Testis (tissue), 2 donors: Measurements from ENCODE around the gene PRAF2.

Experiments
- POLR2A ChIP-seq: fragments of 450-650 bp; IDR thresholded peaks from one replicate; pipeline ENCODE4 v1.6.1; 2017; ENCODE audit warnings: antibody characterized with exemption, mild to moderate bottlenecking, moderate library complexity
- TF ChIP-seq, protein P1 (sequence below), 3 experiments: fragments of 450-650 bp in 2 of 3; fragments of 200-600 bp in 1 of 3; sonication (generic) in 1 of 3; IDR thresholded peaks; one replicate each; pipeline ENCODE4 v1.5.1; 2016 to 2019; ENCODE audit warnings: antibody characterized with exemption in 3 of 3, mild to moderate bottlenecking in 2 of 3, moderate library complexity in 1 of 3

DNA sequence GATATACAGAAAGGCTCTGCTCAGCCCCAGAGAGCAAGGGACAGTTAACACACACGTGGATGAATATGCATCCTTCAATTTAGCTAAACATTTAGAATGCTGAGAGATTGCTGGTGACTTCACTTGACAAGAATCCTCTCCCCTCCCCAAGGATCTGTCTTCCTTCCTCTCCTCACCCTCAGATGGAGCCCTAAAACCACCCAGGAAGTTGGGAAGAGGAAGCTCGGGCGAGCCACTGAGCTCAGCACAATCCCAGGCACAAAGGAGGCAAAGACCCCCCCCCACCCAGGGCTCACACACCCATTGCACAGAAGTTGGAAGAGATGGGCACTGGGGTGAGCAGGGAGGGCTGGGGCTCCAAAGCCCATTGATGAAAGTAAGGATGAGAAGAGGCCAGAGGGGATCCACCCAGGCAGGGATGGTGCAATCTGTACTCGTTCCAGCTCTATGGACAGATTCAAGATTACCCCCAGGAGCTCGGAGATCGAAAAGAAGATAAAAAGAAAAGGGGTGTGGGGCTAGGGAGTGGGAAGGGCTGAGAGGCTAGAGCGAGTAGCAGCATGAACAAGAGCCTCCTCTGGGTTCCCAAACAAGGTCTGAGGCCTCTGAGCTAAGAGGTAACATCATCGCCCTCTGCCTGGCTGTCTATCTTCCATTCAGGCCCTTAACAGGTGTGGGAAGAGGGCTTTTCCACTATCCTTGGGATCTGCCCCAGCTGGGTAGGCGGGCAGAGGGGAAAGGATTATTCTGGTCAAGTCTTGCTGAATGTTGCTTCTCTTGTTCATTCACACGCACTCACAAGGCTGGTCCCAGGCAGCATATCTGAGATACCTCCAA lies 31.8 kb downstream of the PRAF2 start:
- TF ChIP-seq, protein P1, sequence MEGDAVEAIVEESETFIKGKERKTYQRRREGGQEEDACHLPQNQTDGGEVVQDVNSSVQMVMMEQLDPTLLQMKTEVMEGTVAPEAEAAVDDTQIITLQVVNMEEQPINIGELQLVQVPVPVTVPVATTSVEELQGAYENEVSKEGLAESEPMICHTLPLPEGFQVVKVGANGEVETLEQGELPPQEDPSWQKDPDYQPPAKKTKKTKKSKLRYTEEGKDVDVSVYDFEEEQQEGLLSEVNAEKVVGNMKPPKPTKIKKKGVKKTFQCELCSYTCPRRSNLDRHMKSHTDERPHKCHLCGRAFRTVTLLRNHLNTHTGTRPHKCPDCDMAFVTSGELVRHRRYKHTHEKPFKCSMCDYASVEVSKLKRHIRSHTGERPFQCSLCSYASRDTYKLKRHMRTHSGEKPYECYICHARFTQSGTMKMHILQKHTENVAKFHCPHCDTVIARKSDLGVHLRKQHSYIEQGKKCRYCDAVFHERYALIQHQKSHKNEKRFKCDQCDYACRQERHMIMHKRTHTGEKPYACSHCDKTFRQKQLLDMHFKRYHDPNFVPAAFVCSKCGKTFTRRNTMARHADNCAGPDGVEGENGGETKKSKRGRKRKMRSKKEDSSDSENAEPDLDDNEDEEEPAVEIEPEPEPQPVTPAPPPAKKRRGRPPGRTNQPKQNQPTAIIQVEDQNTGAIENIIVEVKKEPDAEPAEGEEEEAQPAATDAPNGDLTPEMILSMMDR (IDR thresholded peaks at IDR 0.05), result no peak
- no peak for TF ChIP-seq POLR2A
